Small intestine (tissue), 7 donors: Measurements from ENCODE around the gene USP6. TPM values are rescaled to one million over a fixed set of nuclear protein-coding genes. Genes with fewer than 3 reads are reported as not detected.
"Not testable (repeated sequence)": the region's sequence is repeated elsewhere in the genome, so short reads cannot be mapped to it uniquely, and the experiment has no call there.

ENCODE experiments used
- DNase-seq, 2 donors: peaks; one replicate each; pipeline versions ENCODE4 v3.0.0 to v3.0.0-alpha.2; 2013
- FAIRE-seq: peaks from 2 replicates; lab custom pipeline; 2012; peaks lifted over from hg19 to GRCh38; lab: Jason Lieb, UNC
- H3K27ac ChIP-seq, 3 donors: one replicate each; pipeline ENCODE4 v1.5.1; 2013; ENCODE audit warnings: low read length in 2 of 3, mild to moderate bottlenecking in 2 of 3, control low read depth in 1 of 3, inconsistent platforms in 1 of 3, low read depth in 1 of 3, moderate library complexity in 1 of 3
- H3K27me3 ChIP-seq, 3 donors: one replicate each; pipeline ENCODE4 v1.6.1; 2013; ENCODE audit warnings: low read length in 3 of 3, inconsistent platforms in 1 of 3; ENCODE audit not compliant: control insufficient read depth in 3 of 3, insufficient read depth in 3 of 3
- H3K36me3 ChIP-seq, 3 donors: one replicate each; pipeline ENCODE4 v1.6.1; 2013; ENCODE audit warnings: low read length in 3 of 3, inconsistent platforms in 1 of 3, low read depth in 1 of 3, mild to moderate bottlenecking in 1 of 3, moderate library complexity in 1 of 3; ENCODE audit not compliant: control insufficient read depth in 3 of 3, insufficient read depth in 2 of 3
- H3K4me1 ChIP-seq, 3 donors: one replicate each; pipeline ENCODE4 v1.6.1; 2013; ENCODE audit warnings: low read length in 2 of 3, inconsistent platforms in 1 of 3, low read depth in 1 of 3, mild to moderate bottlenecking in 1 of 3, moderate library complexity in 1 of 3; ENCODE audit not compliant: control insufficient read depth in 3 of 3, insufficient read depth in 2 of 3
- H3K4me3 ChIP-seq, 3 donors: one replicate each; pipeline ENCODE4 v1.5.1; 2013; ENCODE audit warnings: low read length in 3 of 3, control low read depth in 1 of 3, inconsistent platforms in 1 of 3, low read depth in 1 of 3, mild to moderate bottlenecking in 1 of 3, moderate library complexity in 1 of 3
- H3K9me3 ChIP-seq, 2 donors: one replicate each; pipeline ENCODE4 v1.6.1; 2013; ENCODE audit warnings: low read depth in 1 of 2, low read length in 1 of 2; ENCODE audit not compliant: control insufficient read depth in 2 of 2, insufficient read depth in 1 of 2
- whole genome bisulfite sequencing, 3 donors: extraction: QIAGEN DNeasy Blood & Tissue Kit; methylation state at CpG; one replicate each; pipeline ENCODE4 v1.1.7; 2013; 5-methylcytosine and 5-hydroxymethylcytosine counted together
- polyA plus RNA-seq, 4 donors: library from polyadenylated mRNA; stranded (reverse) in 3 of 4; unstranded in 1 of 4; fragments of 200-250 nt in 3 of 4; fragments of 120-200 nt in 1 of 4; gene quantifications; one replicate each; pipeline versions ENCODE4 v1.2.1 to v1.2.3, GENCODE V29; 2013
- donor health status: healthy with polysubstance abuse.
- donor health status: control.
- donor health status: control.
- donor health status: Bipolar disorder and iron deficiency.
- donor health status: healthy.

Gene USP6
- polyA plus RNA-seq, 4 donors = 0.03 to 0.44 TPM; not detected in 2

DNA sequence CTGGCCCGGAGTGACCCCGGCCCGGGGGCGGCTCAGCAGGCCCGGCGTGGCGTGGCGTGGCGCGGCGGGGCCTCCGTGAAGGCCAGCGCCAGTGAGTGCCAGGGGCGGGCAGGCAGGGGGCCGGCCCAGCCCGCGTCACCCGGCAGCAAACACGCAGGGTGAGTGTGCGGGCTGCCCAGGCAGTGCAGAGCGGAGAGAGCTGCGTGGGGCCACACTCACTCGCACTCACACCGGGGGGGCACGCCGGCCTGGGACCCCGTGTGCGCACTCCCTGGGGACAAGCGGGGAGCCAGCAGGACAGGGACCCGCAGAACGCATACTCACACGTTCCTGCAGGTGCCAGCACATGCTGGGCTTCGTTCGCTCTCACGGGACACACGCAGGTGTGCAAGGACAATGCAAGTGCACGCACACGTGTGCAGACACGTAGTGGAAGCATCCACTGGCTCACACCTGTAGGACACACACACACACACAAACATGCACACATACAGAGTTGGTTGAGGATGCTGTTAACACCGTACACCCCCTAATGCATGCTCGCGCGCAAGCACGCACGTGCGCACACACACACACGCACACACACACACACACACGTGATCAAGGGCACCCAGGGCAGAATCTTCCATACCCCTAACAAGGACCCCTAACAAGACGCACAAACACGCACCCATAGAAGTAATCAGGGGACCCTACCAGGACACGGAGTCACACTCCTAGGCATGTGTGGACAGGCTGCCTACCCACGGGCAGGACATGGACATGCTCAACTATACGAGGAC is 7.7 kb downstream of the USP6 start:
- no peak for DNase-seq
- H3K9me3 ChIP-seq = peaks cover 0 to 4% of the 10 kb centered on the region in 2 donors
- 53 to 55% (median 54%) methylated on average over 49 to 53 of the region's 53 CpGs for WGBS, 3 donors
- H3K4me3 ChIP-seq = peak overlapping the region in 1 of 3 donors; percentile 34
- no peak overlapping the region for H3K27ac ChIP-seq
- H3K27me3 ChIP-seq = peaks cover 0 to 19% (median under 1%) of the 10 kb centered on the region in 3 donors
- H3K36me3 ChIP-seq = no peaks in the 10 kb centered on the region
- peaks cover 0 to 2% (median 0%) of the 10 kb centered on the region in 3 donors for H3K4me1 ChIP-seq
- FAIRE-seq = no peak

DNA sequence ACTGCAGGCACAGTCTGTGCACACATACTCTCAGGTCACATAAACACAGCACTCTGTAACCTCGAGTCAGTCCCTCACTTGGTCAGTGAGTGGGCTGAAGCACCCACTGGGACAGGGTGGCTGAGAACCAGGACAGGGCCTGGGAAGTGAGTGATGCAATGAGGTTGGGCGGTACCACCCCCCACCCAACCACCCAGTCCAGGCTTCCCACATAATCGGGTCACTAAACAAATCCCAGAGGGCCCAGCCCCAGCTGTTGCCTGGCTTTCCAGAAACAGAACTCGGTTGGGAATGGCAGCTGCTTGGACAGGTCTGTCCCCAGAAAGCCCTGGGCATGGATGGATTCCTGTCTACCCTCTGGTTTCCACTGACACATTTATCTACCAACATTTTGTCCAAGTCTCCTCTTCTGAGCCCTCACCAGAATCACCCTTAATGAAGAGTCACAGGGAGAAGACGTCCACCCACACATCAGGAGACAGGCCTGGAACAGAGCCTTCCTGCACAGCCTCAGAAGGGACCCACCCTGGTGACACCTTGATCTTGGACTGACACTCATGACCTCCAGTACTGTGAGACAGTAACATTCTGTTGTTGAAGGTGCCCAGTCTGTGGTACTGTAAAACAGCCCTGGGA is 8.4 kb downstream of the USP6 start:
- not testable (repeated sequence) for H3K9me3 ChIP-seq, DNase-seq, H3K36me3 ChIP-seq, H3K27ac ChIP-seq, H3K4me3 ChIP-seq, H3K4me1 ChIP-seq, FAIRE-seq
- 71 to 75% (median 72%) methylated on average over 5 of the region's 5 CpGs for WGBS, 3 donors
- H3K27me3 ChIP-seq = peaks cover 0 to 19% (median 0%) of the 10 kb centered on the region in 3 donors

DNA sequence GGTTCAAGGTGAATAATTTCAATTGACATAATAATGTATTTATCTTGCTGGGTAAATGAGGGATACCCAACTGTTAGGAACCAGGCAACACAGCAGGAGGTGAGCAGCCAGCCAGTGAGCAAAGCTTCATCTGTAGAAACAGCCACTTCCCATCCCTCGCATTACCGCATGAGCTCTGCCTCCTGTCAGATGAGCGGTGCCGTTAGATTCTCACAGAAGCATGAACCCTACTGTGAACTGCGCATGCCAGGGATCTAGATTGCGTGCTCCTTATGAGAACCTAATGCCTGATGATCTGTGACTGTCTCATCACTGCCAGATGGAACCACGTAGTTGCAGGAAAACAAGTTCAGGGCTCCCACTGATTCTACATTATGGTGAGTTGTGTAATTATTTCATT is 9.1 kb downstream of the USP6 start:
- not testable (repeated sequence) for H3K27ac ChIP-seq, H3K9me3 ChIP-seq, H3K4me1 ChIP-seq, H3K36me3 ChIP-seq, DNase-seq, H3K4me3 ChIP-seq, FAIRE-seq
- H3K27me3 ChIP-seq = peaks cover 0 to 19% (median 0%) of the 10 kb centered on the region in 3 donors
- WGBS, 3 donors = 81 to 86% (median 85%) methylated on average over 7 of the region's 7 CpGs

DNA sequence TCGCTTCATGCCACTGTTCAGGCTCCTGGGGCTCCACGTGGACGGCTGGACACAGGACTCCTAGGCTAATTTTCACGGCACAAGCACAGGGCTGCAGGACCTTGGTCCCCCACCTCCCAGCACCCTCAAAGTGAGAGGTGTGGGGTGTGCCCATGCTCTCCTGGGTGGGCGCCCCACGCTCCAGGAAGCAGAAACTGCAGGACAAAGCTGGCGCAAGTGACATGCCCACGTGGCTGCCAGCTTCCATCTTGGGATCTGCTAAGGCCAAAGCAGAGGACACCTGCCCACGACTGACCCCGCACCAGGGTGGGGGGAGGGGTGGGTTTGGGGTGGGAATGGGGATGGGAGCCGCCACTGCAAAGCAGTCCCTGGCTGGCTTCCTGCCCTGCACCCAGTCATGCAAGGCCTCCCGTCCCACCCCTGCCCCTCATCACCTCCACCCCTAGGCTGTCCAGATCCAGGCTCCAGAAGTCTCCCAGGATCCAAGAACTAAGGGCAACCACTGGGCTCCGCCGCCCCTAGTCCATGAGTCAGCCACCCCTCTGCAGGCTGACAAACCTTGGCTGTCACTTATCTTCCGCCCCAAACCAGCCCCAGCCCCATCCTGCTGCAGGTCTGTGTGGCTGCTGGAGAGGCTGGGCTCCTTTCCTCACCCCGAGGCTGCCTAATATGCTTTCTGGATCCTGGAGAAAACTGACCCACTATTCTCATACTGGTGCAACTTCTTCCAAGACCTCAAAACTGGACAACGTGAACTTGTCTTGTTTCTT is 11.1 kb downstream of the USP6 start:
- H3K4me1 ChIP-seq = peaks cover 0 to 2% (median 0%) of the 10 kb centered on the region in 3 donors
- no peak overlapping the region for H3K27ac ChIP-seq
- 78 to 88% (median 83%) methylated on average over 13 to 17 of the region's 17 CpGs for WGBS, 3 donors
- H3K36me3 ChIP-seq = no peaks in the 10 kb centered on the region
- no peak overlapping the region for H3K4me3 ChIP-seq
- H3K9me3 ChIP-seq = no peaks in the 10 kb centered on the region
- no peak for DNase-seq
- peaks cover 0 to 19% (median 0%) of the 10 kb centered on the region in 3 donors for H3K27me3 ChIP-seq
- no peak for FAIRE-seq

DNA sequence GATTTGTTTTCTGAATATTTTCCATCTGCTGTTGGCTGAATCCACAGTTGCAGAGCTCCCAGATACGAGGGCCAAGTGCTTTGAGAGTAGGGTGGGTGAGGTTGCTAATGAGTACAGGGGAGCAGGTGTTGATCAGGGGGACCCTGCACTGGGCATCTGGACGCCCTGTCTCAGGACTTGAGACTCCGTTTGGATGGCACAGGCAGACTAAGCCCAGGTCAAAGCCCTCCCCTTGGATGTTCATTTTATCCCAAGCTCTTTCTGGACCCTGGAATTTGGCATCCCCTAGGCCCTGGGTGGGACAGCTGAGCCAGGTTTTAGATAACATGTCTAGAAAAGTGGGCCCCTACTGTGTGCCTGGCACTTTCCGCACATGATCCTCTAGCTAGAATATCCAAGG is 12.1 kb downstream of the USP6 start:
- no peaks in the 10 kb centered on the region for H3K36me3 ChIP-seq
- peaks cover 0 to 10% (median 0%) of the 10 kb centered on the region in 3 donors for H3K27me3 ChIP-seq
- no peak overlapping the region for H3K4me3 ChIP-seq
- DNase-seq (no peak), FAIRE-seq (no peak)
- H3K9me3 ChIP-seq = no peaks in the 10 kb centered on the region
- no peaks in the 10 kb centered on the region for H3K4me1 ChIP-seq
- WGBS, 3 donors = 73 to 79% (median 75%) methylated on average over 4 of the region's 4 CpGs
- H3K27ac ChIP-seq = no peak overlapping the region

DNA sequence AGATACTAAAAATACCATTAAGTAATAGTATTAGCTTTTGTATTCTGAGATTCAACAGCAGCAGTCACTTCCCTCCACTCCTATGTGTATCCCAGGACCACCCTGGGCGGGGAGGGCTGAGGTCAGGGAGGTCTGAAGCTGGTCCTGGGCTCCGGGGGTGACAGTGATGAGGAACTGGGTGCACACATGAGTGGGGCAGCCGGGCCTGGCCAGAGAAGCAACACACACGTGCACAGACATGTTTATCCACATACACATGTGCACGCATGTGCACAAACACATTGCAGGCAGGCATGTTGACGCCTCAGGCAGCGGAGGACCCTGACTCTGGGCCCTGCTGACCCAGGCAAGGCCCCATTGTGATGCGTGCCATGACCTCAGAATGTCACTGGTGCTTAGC is 12.6 kb downstream of the USP6 start:
- not testable (repeated sequence) for H3K9me3 ChIP-seq, H3K4me1 ChIP-seq, H3K4me3 ChIP-seq, DNase-seq, FAIRE-seq, H3K27me3 ChIP-seq, H3K27ac ChIP-seq, H3K36me3 ChIP-seq
- 74 to 80% (median 78%) methylated on average over 8 of the region's 8 CpGs for WGBS, 3 donors

DNA sequence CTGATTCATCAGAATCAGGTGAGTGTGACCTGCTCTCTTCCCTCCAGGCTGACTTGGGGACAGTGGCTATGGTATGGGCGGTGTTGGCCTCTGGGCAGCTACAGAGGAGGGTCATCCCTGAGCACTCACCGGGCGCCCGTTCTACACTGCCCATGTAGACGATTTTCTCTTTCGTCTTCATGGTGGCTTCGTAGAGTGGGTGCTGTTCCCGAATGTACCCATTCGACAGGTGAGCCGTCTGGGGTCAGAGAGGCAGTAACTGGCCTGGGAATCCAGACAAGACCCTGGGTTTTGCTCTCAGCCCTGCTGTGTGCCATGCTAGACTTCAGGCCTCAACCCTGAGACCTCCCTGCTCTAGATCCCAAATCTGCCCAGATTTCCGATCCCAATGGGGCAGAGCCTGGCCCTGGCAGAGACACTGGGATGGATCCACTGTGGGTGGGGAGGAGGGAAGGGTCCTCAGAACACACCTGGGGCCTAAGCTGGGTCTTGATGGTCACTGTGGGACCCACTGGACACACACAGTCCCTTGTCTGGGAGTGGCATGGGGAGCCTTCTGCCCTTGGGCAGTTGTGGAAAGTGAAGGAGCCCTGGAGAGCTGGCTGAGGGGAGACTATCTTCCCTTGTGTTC is 13.2 kb downstream of the USP6 start:
- DNase-seq = no peak
- no peak overlapping the region for H3K4me3 ChIP-seq
- H3K4me1 ChIP-seq = no peaks in the 10 kb centered on the region
- H3K27ac ChIP-seq = no peak overlapping the region
- H3K9me3 ChIP-seq = no peaks in the 10 kb centered on the region
- FAIRE-seq = no peak
- peaks cover 0 to 2% (median 0%) of the 10 kb centered on the region in 3 donors for H3K27me3 ChIP-seq
- WGBS, 3 donors = 86 to 88% (median 87%) methylated on average over 11 of the region's 11 CpGs
- H3K36me3 ChIP-seq = no peaks in the 10 kb centered on the region

DNA sequence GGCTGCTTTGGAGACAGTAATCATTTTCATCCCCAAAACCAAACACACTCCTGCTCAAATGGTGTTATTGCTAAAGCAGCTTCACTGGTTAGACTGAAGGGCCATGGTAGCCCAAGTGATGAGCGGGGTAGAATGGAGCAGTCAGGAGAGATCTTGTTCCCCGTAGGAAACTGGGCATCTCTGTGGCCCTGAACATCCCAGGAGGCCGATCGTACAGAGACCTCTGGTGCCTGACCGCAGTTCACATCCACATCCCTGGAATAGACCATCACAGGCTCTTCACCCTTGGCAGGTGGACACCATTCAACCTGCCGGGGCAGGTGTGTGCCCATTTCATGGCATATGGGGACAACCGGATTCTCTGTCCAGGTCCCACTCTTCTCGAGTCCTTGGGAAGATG is 13.9 kb downstream of the USP6 start:
- not testable (repeated sequence) for H3K27me3 ChIP-seq, H3K9me3 ChIP-seq, H3K4me3 ChIP-seq, FAIRE-seq, DNase-seq, H3K36me3 ChIP-seq, H3K27ac ChIP-seq, H3K4me1 ChIP-seq
- 81 to 90% (median 89%) methylated on average over 8 of the region's 8 CpGs for WGBS, 3 donors
